GM12878 (cell line): Measurements from ENCODE around the gene FIGLA. TPM values are rescaled to one million over a fixed set of nuclear protein-coding genes. Genes with fewer than 3 reads are reported as not detected.

Experiments
- ATAC-seq: fragments of 200-7000 bp; cut with Tn5 transposase; 3 replicates; pipeline ENCODE4 v1.9.1; 2020; ENCODE audit warnings: mild to moderate bottlenecking, moderate library complexity
- BruUV-seq: library from RNA; stranded (reverse); fragments of 400-500 nt; replicated peaks from 2 replicates; lab custom pipeline; 2021; lab: Mats Ljungman, UMichigan
- CTCF ChIA-PET: fragments of 300-600 bp; sonication (Branson Sonifier 250); formaldehyde crosslinking; extraction: SDS; loops from one replicate; lab custom pipeline; 2021; ENCODE audit warnings: inconsistent platforms; lab: Yijun Ruan, JAX
- POLR2A ChIA-PET: fragments of 350-600 bp; formaldehyde crosslinking; extraction: SDS; loops from one replicate; lab custom pipeline; 2021; ENCODE audit warnings: inconsistent platforms; lab: Charles Lee
- RAD21 ChIA-PET: fragments of 300-600 bp; sonication (Branson Sonifier 250); formaldehyde crosslinking; loops from one replicate; lab custom pipeline; 2023; ENCODE audit warnings: antibody characterized with exemption; ENCODE audit not compliant: unreplicated experiment; lab: Charles Lee
- SMC1A ChIA-PET: fragments of 300-600 bp; sonication (Branson Sonifier 250); formaldehyde crosslinking; loops from one replicate; lab custom pipeline; 2023; ENCODE audit not compliant: unreplicated experiment, uncharacterized antibody; lab: Charles Lee
- DNase-seq: peaks from one replicate; pipeline ENCODE4 v3.0.0-alpha.2; 2011; ENCODE audit warnings: low read depth, low spot score
- FAIRE-seq: peaks from 3 replicates; lab custom pipeline; 2011; peaks lifted over from hg19 to GRCh38; lab: Jason Lieb, UNC
- H2AFZ ChIP-seq: 2 replicates; pipeline ENCODE4 v1.6.0; 2011; ENCODE audit warnings: low read depth, low read length, control low read depth; ENCODE audit not compliant: control insufficient read depth
- H3K27ac ChIP-seq: 2 replicates; pipeline ENCODE4 v1.5.1; 2011; ENCODE audit warnings: control low read depth; ENCODE audit not compliant: control insufficient read depth, insufficient read depth
- H3K27me3 ChIP-seq, 2 experiments: replicated peaks in 1 of 2; 2 replicates each; pipeline versions ENCODE4 v1.6.0 to v1.6.1; 2011; ENCODE audit warnings: low read length in 1 of 2; ENCODE audit not compliant: control insufficient read depth in 2 of 2, insufficient read depth in 2 of 2
- H3K36me3 ChIP-seq, 2 experiments: 2 replicates each; pipeline ENCODE4 v1.5.1; 2011; ENCODE audit warnings: low read length in 1 of 2; ENCODE audit not compliant: control insufficient read depth in 2 of 2, insufficient read depth in 2 of 2
- H3K4me1 ChIP-seq: 2 replicates; pipeline ENCODE4 v1.6.1; 2011; ENCODE audit warnings: mild to moderate bottlenecking, low read length, moderate library complexity, mixed read lengths; ENCODE audit not compliant: control insufficient read depth, insufficient read depth
- H3K4me2 ChIP-seq: 2 replicates; pipeline ENCODE4 v1.6.0; 2011; ENCODE audit warnings: control low read depth; ENCODE audit not compliant: control insufficient read depth, insufficient read depth
- H3K4me3 ChIP-seq: fragments of 200-600 bp; sonication (generic); 2 replicates; pipeline ENCODE4 v1.5.1; 2016
- H3K79me2 ChIP-seq: 2 replicates; pipeline ENCODE4 v1.6.0; 2011; ENCODE audit warnings: low read length; ENCODE audit not compliant: control insufficient read depth, insufficient read depth
- H3K9ac ChIP-seq: 2 replicates; pipeline ENCODE4 v1.8.0; 2011; ENCODE audit warnings: low read length, control low read depth, mixed read lengths; ENCODE audit not compliant: control insufficient read depth, insufficient read depth
- H3K9me3 ChIP-seq: replicated peaks from 3 replicates; pipeline ENCODE4 v1.5.1; 2011; ENCODE audit warnings: mild to moderate bottlenecking, low read length; ENCODE audit not compliant: control insufficient read depth, insufficient read depth
- H4K20me1 ChIP-seq: 2 replicates; pipeline ENCODE4 v1.6.0; 2011; ENCODE audit not compliant: control insufficient read depth, insufficient read depth
- ASH2L ChIP-seq: fragments of 300-600, 200-600 bp; sonication (generic); IDR thresholded peaks from 2 replicates; pipeline ENCODE4 v1.6.1; 2017; ENCODE audit warnings: low read depth, mild to moderate bottlenecking, borderline replicate concordance
- EP300 ChIP-seq, 2 experiments: fragments of 150-350 bp in 1 of 2; IDR thresholded peaks; 2 replicates each; pipeline ENCODE4 v1.6.1; 2011 to 2012; ENCODE audit warnings: low read depth in 2 of 2, low read length in 2 of 2, borderline replicate concordance in 1 of 2, improper control_type of control experiment in 1 of 2, inconsistent platforms in 1 of 2; ENCODE audit not compliant: control insufficient read depth in 1 of 2
- KLF5 ChIP-seq: fragments of 450-650 bp; IDR thresholded peaks from 2 replicates; pipeline ENCODE4 v1.6.1; 2014; ENCODE audit warnings: mild to moderate bottlenecking; ENCODE audit not compliant: partially characterized antibody
- NR2C2 ChIP-seq: IDR thresholded peaks from 2 replicates; pipeline ENCODE4 v1.6.1; 2011; ENCODE audit warnings: borderline replicate concordance, low read depth; ENCODE audit not compliant: control insufficient read depth, insufficient read length
- POLR2AphosphoS2 ChIP-seq: IDR thresholded peaks from 2 replicates; pipeline ENCODE4 v1.6.1; 2011; ENCODE audit warnings: low read depth, mild to moderate bottlenecking, low read length, improper control_type of control experiment, moderate library complexity
- RAD51 ChIP-seq: fragments of 450-650 bp; IDR thresholded peaks from 2 replicates; pipeline ENCODE4 v1.6.1; 2016; ENCODE audit warnings: moderate library complexity, mild to moderate bottlenecking, inconsistent platforms
- RBBP5 ChIP-seq: fragments of 200-600 bp; sonication (generic); conservative IDR thresholded peaks from 2 replicates; pipeline ENCODE4 v1.6.1; 2016
- SMAD1 ChIP-seq: fragments of 450-650 bp; IDR thresholded peaks from 2 replicates; pipeline ENCODE4 v1.6.1; 2018; ENCODE audit warnings: mild to moderate bottlenecking, low read depth; ENCODE audit not compliant: partially characterized antibody
- SP1 ChIP-seq: IDR thresholded peaks from one replicate; pipeline ENCODE4 v1.6.1; 2011; ENCODE audit warnings: low read depth, low read length
- TCF12 ChIP-seq: IDR thresholded peaks from 2 replicates; pipeline ENCODE4 v1.6.1; 2011; ENCODE audit warnings: low read depth, mild to moderate bottlenecking, low read length
- ZNF274 ChIP-seq: IDR thresholded peaks from one replicate; pipeline ENCODE4 v1.8.0; 2011; ENCODE audit not compliant: insufficient read length, insufficient read depth
- WGBS: methylation state at CpG from one replicate; pipeline ENCODE4 v1.1.6; 2016; ENCODE audit warnings: low lambda C conversion rate; ENCODE audit not compliant: insufficient replicate concordance, insufficient coverage; ENCODE audit errors: missing lambda C conversion rate; 5-methylcytosine and 5-hydroxymethylcytosine counted together
- in situ Hi-C: fragments of 300-500 bp; cut with MboI; formaldehyde crosslinking; loops from 9 replicates; pipeline ENCODE4 v1.14.3; 2018; ENCODE audit warnings: mixed read lengths
- intact Hi-C: fragments of 100-400 bp; cut with micrococcal nuclease; formaldehyde crosslinking; loops from one replicate; pipeline ENCODE4 v1.14.2; 2022; ENCODE audit not compliant: unreplicated experiment
- polyA plus RNA-seq, 11 experiments: library from polyadenylated mRNA; depleted of rRNA in 4 of 11; unstranded in 6 of 11; stranded (reverse) in 5 of 11; fragments of >200 nt; fragmentation: Nextera tagmentation in 4 of 11; fragmentation: Illumina TruSeq in 1 of 11; extraction: Ambion mirVana in 4 of 11; extraction: Trizol in 1 of 11; gene quantifications; 1 replicate in 1 of 11; 2 replicates in 10 of 11; pipeline versions ENCODE4 v1.2.1 to v1.2.3, GENCODE V29; 2011 to 2016; ENCODE audit warnings: inconsistent platforms in 2 of 11, missing spikeins in 2 of 11, low read depth in 1 of 11
- total RNA-seq, 4 experiments: library from RNA; depleted of rRNA in 3 of 4; stranded (reverse); fragments of >200 nt in 3 of 4; fragmentation: Illumina TruSeq in 1 of 4; extraction: Trizol in 1 of 4; gene quantifications; 2 replicates each; pipeline versions ENCODE4 v1.2.1 to v1.2.3, GENCODE V29; 2013 to 2021
- TF ChIP-seq, protein P1 (sequence below): IDR thresholded peaks from 2 replicates; pipeline ENCODE4 v1.6.1; 2012; ENCODE audit warnings: low read depth, low read length, improper control_type of control experiment
- TF ChIP-seq, protein P2 (sequence below): fragments of 450-650 bp; IDR thresholded peaks from 2 replicates; pipeline ENCODE4 v1.6.1; 2017; ENCODE audit warnings: borderline replicate concordance
- TF ChIP-seq, protein P3 (sequence below): fragments of 450-650 bp; IDR thresholded peaks from 2 replicates; pipeline ENCODE4 v1.6.1; 2014; ENCODE audit warnings: mild to moderate bottlenecking
- TF ChIP-seq, protein P4 (sequence below): fragments of 450-650 bp; IDR thresholded peaks from 2 replicates; pipeline ENCODE4 v1.6.1; 2018; ENCODE audit warnings: mild to moderate bottlenecking, low read depth, moderate library complexity; ENCODE audit not compliant: partially characterized antibody
- TF ChIP-seq, protein P5 (sequence below), 3 experiments: IDR thresholded peaks in 2 of 3; conservative IDR thresholded peaks in 1 of 3; 2 replicates each; pipeline ENCODE4 v1.5.1; 2011; ENCODE audit warnings: low read depth in 3 of 3, low read length in 3 of 3, mild to moderate bottlenecking in 3 of 3, control low read depth in 2 of 3, moderate library complexity in 2 of 3, inconsistent platforms in 1 of 3, mixed read lengths in 1 of 3; ENCODE audit not compliant: control insufficient read depth in 2 of 3, insufficient read depth in 1 of 3; ENCODE audit errors: extremely low read depth in 1 of 3

FIGLA gene
- total and polyA plus RNA-seq, 10 of the 15 experiments (the other 5 are each of a cell fraction or from before 2014, with no cell fraction given), result not detected

DNA sequence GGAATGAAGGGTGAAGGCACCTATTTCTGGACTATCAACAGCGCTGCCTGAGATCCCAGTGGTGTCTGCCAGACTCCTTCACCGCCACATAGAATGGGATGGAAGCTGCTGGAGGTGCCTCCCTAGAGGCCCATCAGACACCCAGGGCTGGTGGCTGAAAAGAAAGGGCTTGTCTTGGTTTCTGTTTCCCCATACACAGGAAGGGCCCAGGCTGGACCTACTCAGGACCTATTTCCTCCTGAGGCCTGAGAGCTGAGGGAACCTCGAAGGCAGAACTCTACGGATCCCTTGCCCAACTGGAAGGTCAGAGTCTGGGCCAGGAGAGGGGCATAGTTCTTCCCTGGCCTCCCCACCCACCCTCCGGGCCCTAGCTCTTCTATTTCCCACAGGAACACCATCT, 32.8 kb upstream of the FIGLA start (continued):
- TF ChIP-seq, protein P1, sequence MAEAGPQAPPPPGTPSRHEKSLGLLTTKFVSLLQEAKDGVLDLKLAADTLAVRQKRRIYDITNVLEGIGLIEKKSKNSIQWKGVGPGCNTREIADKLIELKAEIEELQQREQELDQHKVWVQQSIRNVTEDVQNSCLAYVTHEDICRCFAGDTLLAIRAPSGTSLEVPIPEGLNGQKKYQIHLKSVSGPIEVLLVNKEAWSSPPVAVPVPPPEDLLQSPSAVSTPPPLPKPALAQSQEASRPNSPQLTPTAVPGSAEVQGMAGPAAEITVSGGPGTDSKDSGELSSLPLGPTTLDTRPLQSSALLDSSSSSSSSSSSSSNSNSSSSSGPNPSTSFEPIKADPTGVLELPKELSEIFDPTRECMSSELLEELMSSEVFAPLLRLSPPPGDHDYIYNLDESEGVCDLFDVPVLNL, result no peak
- TF ChIP-seq, protein P2, sequence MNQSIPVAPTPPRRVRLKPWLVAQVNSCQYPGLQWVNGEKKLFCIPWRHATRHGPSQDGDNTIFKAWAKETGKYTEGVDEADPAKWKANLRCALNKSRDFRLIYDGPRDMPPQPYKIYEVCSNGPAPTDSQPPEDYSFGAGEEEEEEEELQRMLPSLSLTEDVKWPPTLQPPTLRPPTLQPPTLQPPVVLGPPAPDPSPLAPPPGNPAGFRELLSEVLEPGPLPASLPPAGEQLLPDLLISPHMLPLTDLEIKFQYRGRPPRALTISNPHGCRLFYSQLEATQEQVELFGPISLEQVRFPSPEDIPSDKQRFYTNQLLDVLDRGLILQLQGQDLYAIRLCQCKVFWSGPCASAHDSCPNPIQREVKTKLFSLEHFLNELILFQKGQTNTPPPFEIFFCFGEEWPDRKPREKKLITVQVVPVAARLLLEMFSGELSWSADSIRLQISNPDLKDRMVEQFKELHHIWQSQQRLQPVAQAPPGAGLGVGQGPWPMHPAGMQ, result no peak
- no peak for TF ChIP-seq NR2C2
- TF ChIP-seq KLF5, result no peak
- TF ChIP-seq SMAD1, result no peak
- TF ChIP-seq, protein P3, sequence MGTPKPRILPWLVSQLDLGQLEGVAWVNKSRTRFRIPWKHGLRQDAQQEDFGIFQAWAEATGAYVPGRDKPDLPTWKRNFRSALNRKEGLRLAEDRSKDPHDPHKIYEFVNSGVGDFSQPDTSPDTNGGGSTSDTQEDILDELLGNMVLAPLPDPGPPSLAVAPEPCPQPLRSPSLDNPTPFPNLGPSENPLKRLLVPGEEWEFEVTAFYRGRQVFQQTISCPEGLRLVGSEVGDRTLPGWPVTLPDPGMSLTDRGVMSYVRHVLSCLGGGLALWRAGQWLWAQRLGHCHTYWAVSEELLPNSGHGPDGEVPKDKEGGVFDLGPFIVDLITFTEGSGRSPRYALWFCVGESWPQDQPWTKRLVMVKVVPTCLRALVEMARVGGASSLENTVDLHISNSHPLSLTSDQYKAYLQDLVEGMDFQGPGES, result no peak
- TF ChIP-seq RAD51, result no peak
- TF ChIP-seq POLR2AphosphoS2, result no peak

DNA sequence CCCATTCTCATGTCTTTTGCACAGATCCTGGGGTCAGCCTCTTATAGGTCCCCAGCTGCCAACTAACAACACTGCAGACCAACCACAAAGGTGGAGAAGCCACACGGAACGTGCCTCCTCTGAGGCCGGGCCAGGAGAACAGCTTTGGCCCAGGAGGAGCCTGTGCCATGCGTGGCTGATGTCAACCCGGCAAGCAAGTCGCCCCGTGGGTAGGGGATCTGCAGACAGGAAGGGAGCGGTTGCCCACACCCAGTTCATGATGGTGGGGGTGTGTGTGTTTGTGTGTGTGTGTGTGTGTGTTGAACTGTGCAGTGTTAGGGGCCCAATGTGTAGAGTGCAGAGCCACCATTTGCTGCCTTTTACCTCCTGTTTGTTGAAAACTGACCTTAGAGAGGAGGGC, 32.4 kb upstream of the FIGLA start:
- H3K79me2 ChIP-seq, result no peaks in the 10 kb centered on the region
- ATAC-seq (no peak), FAIRE-seq (no peak), DNase-seq (no peak)
- H3K4me2 ChIP-seq, result no peak overlapping the region
- no peaks in the 10 kb centered on the region for H4K20me1 ChIP-seq
- H2AFZ ChIP-seq, result no peak overlapping the region
- H3K9me3 ChIP-seq, result no peaks in the 10 kb centered on the region
- H3K9ac ChIP-seq, result no peak overlapping the region
- no peak overlapping the region for H3K4me3 ChIP-seq
- H3K27me3 ChIP-seq, result peaks cover 0 to 5% of the 10 kb centered on the region in 2 experiments; a peak in 2 of 4 replicates
- 23% methylated on average over 8 of the region's 8 CpGs for WGBS
- ChIA-PET RAD21 (no interaction called here), CTCF (no interaction called here), POLR2A (no interaction called here), SMC1A (no interaction called here)
- intact Hi-C loops (no loop called here), in situ Hi-C loops (no loop called here)
- no peak overlapping the region for H3K27ac ChIP-seq
- no TSS peak for BruUV-seq
- H3K4me1 ChIP-seq, result no peaks in the 10 kb centered on the region
- no peaks in the 10 kb centered on the region for H3K36me3 ChIP-seq
- TF ChIP-seq EP300 (IDR thresholded peaks at IDR 0.05; ENCODE audit: borderline replicate concordance in 1 of 2, control insufficient read depth in 1 of 2, low read depth in 2 of 2, low read length in 2 of 2), result no peak
- no peak for TF ChIP-seq TCF12
- TF ChIP-seq, protein P4, sequence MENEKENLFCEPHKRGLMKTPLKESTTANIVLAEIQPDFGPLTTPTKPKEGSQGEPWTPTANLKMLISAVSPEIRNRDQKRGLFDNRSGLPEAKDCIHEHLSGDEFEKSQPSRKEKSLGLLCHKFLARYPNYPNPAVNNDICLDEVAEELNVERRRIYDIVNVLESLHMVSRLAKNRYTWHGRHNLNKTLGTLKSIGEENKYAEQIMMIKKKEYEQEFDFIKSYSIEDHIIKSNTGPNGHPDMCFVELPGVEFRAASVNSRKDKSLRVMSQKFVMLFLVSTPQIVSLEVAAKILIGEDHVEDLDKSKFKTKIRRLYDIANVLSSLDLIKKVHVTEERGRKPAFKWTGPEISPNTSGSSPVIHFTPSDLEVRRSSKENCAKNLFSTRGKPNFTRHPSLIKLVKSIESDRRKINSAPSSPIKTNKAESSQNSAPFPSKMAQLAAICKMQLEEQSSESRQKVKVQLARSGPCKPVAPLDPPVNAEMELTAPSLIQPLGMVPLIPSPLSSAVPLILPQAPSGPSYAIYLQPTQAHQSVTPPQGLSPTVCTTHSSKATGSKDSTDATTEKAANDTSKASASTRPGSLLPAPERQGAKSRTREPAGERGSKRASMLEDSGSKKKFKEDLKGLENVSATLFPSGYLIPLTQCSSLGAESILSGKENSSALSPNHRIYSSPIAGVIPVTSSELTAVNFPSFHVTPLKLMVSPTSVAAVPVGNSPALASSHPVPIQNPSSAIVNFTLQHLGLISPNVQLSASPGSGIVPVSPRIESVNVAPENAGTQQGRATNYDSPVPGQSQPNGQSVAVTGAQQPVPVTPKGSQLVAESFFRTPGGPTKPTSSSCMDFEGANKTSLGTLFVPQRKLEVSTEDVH, result no peak
- no peak for TF ChIP-seq ASH2L
- TF ChIP-seq RBBP5, result no peak
- TF ChIP-seq, protein P5, sequence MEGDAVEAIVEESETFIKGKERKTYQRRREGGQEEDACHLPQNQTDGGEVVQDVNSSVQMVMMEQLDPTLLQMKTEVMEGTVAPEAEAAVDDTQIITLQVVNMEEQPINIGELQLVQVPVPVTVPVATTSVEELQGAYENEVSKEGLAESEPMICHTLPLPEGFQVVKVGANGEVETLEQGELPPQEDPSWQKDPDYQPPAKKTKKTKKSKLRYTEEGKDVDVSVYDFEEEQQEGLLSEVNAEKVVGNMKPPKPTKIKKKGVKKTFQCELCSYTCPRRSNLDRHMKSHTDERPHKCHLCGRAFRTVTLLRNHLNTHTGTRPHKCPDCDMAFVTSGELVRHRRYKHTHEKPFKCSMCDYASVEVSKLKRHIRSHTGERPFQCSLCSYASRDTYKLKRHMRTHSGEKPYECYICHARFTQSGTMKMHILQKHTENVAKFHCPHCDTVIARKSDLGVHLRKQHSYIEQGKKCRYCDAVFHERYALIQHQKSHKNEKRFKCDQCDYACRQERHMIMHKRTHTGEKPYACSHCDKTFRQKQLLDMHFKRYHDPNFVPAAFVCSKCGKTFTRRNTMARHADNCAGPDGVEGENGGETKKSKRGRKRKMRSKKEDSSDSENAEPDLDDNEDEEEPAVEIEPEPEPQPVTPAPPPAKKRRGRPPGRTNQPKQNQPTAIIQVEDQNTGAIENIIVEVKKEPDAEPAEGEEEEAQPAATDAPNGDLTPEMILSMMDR (IDR thresholded peaks at IDR 0.05 in 2 of 3, conservative IDR thresholded peaks at IDR 0.05 in 1 of 3; ENCODE audit: control insufficient read depth in 2 of 3, extremely low read depth in 1 of 3, insufficient read depth in 1 of 3, low read depth in 3 of 3, low read length in 3 of 3), result no peak
- TF ChIP-seq ZNF274, result no peak
- TF ChIP-seq SP1, result no peak
